Measurements from ENCODE around the gene CRIP1.

Gene CRIP1

DNA sequence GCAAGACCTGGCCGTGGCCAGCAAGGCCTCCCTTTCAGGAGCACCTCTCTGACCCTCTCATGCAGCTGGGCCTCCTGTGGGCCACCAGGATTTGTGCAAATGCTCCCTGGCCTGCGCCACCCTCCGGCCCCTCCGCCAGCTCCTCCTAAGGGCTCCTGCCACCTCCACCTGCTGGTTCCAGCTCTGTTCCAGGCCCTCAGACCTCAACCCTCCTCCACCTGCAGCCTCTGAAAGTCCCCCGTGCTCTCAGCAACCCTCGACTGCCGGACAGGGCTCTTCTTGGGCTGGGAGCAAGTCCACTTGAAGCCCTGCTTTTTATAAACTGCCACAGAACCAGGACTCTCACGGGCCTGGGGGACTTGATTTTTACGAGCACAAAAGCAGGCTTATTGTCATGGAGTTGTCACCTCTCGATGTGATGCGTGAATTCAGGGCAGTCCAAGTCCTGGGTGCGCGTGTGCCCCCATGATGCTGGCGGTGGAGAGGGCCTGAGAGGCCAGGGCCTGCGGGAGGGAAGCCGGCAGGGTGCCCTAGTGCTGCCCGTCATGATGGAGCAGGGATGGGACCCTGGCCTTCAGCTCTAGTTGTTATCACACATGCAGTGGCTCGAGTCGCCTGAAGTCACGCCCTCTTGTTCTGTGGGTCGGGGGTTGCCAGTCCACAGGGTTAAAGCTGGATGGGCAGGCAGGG is 13.5 kb downstream of the CRIP1 start:
- Histone ChIP-seq H3K36me3 (replicated peaks; ENCODE audit: low read depth, low read length) (peaks cover 2% of the 10 kb centered on the region), H3K9me3 (ENCODE audit: insufficient read depth, low read length) (no peaks in the 10 kb centered on the region), H3K27ac (ENCODE audit: low read length) (no peak overlapping the region), H3K4me3 (ENCODE audit: low read length) (no peak overlapping the region), H3K9ac (ENCODE audit: low read length) (no peak overlapping the region), H3K27me3 (ENCODE audit: low read depth, low read length) (no peaks in the 10 kb centered on the region), H3K79me2 (ENCODE audit: low read length) (no peaks in the 10 kb centered on the region), H3K4me1 (ENCODE audit: low read length) (no peaks in the 10 kb centered on the region), H4K20me1 (ENCODE audit: insufficient read depth, low read length) (no peaks in the 10 kb centered on the region), H2AFZ (ENCODE audit: low read depth, low read length) (no peak overlapping the region), H3K4me2 (ENCODE audit: low read length) (no peak overlapping the region)
- TF ChIP-seq CTCF (IDR thresholded peaks at IDR 0.05; ENCODE audit: low read depth, low read length) (no peak), EZH2phosphoT487 (IDR thresholded peaks at IDR 0.05; ENCODE audit: low read depth) (no peak)

GRCh38 chr14:105500726-105501101 is 14.0 kb downstream of the CRIP1 start:
- Histone ChIP-seq H3K36me3 (replicated peaks; ENCODE audit: low read depth, low read length) (no peaks in the 10 kb centered on the region), H3K4me3 (ENCODE audit: low read length) (no peak overlapping the region), H2AFZ (ENCODE audit: low read depth, low read length) (no peak overlapping the region), H4K20me1 (ENCODE audit: insufficient read depth, low read length) (no peaks in the 10 kb centered on the region), H3K27me3 (ENCODE audit: low read depth, low read length) (no peaks in the 10 kb centered on the region), H3K9me3 (ENCODE audit: insufficient read depth, low read length) (no peaks in the 10 kb centered on the region), H3K4me2 (ENCODE audit: low read length) (no peak overlapping the region), H3K27ac (ENCODE audit: low read length) (no peak overlapping the region), H3K4me1 (ENCODE audit: low read length) (no peaks in the 10 kb centered on the region), H3K9ac (ENCODE audit: low read length) (no peak overlapping the region), H3K79me2 (ENCODE audit: low read length) (no peaks in the 10 kb centered on the region)
- TF ChIP-seq EZH2phosphoT487 (IDR thresholded peaks at IDR 0.05; ENCODE audit: low read depth) (no peak), CTCF (IDR thresholded peaks at IDR 0.05; ENCODE audit: low read depth, low read length) (no peak)

- H3K4me2 ChIP-seq (ENCODE audit: low read length), result no peak overlapping the region
- H2AFZ ChIP-seq (ENCODE audit: low read depth, low read length), result no peak overlapping the region
- H3K4me3 ChIP-seq (ENCODE audit: low read length), result no peak overlapping the region
- no peaks in the 10 kb centered on the region for H3K4me1 ChIP-seq (ENCODE audit: low read length)
- no peak overlapping the region for H3K9ac ChIP-seq (ENCODE audit: low read length)
- H4K20me1 ChIP-seq (ENCODE audit: insufficient read depth, low read length), result no peaks in the 10 kb centered on the region
- TF ChIP-seq EZH2phosphoT487 (IDR thresholded peaks at IDR 0.05; ENCODE audit: low read depth) (no peak), CTCF (IDR thresholded peaks at IDR 0.05; ENCODE audit: low read depth, low read length) (no peak)
- H3K36me3 ChIP-seq (replicated peaks; ENCODE audit: low read depth, low read length), result no peaks in the 10 kb centered on the region
- H3K27me3 ChIP-seq (ENCODE audit: low read depth, low read length), result no peaks in the 10 kb centered on the region
- no peaks in the 10 kb centered on the region for H3K79me2 ChIP-seq (ENCODE audit: low read length)
- H3K9me3 ChIP-seq (ENCODE audit: insufficient read depth, low read length), result no peaks in the 10 kb centered on the region
- H3K27ac ChIP-seq (ENCODE audit: low read length), result no peak overlapping the region
Measured at GRCh38 chr14:105501504-105502291, 15.0 kb downstream of the CRIP1 start.

GRCh38 chr14:105502446-105503295 is 16.0 kb downstream of the CRIP1 start:
- H2AFZ ChIP-seq (ENCODE audit: low read depth, low read length), result no peak overlapping the region
- H4K20me1 ChIP-seq (ENCODE audit: insufficient read depth, low read length), result no peaks in the 10 kb centered on the region
- H3K4me3 ChIP-seq (ENCODE audit: low read length), result no peak overlapping the region
- H3K36me3 ChIP-seq (replicated peaks; ENCODE audit: low read depth, low read length), result no peaks in the 10 kb centered on the region
- no peak overlapping the region for H3K9ac ChIP-seq (ENCODE audit: low read length)
- no peak overlapping the region for H3K4me2 ChIP-seq (ENCODE audit: low read length)
- H3K79me2 ChIP-seq (ENCODE audit: low read length), result no peaks in the 10 kb centered on the region
- no peak for TF ChIP-seq EZH2phosphoT487 (IDR thresholded peaks at IDR 0.05; ENCODE audit: low read depth)
- TF ChIP-seq CTCF (IDR thresholded peaks at IDR 0.05; ENCODE audit: low read depth, low read length), result no peak
- H3K27me3 ChIP-seq (ENCODE audit: low read depth, low read length), result no peaks in the 10 kb centered on the region
- H3K4me1 ChIP-seq (ENCODE audit: low read length), result no peaks in the 10 kb centered on the region
- H3K27ac ChIP-seq (ENCODE audit: low read length), result no peak overlapping the region
- H3K9me3 ChIP-seq (ENCODE audit: insufficient read depth, low read length), result no peaks in the 10 kb centered on the region

Data from OCI-LY3 (cell line).